Endothelial cell of umbilical vein (primary cell): Measurements from ENCODE around the gene TENM4. TPM values are rescaled to one million over a fixed set of nuclear protein-coding genes. Genes with fewer than 3 reads are reported as not detected.

Experiments used
- BruUV-seq: library from RNA; stranded (reverse); fragments of 400-500 nt; replicated peaks from 2 replicates; lab custom pipeline; 2021; lab: Mats Ljungman, UMichigan
- CTCF ChIA-PET: fragments of 300-600, 350-600 bp; sonication (Branson Sonifier 250); formaldehyde crosslinking; loops from one replicate; lab custom pipeline; 2021; ENCODE audit warnings: antibody characterized with exemption, inconsistent platforms; lab: Charles Lee
- POLR2A ChIA-PET: fragments of 300-600, 350-600 bp; sonication (Branson Sonifier 250); formaldehyde crosslinking; loops from one replicate; lab custom pipeline; 2021; ENCODE audit warnings: antibody characterized with exemption, inconsistent platforms; lab: Charles Lee
- DNase-seq: peaks from one replicate; pipeline ENCODE4 v3.0.0-alpha.2; 2011; ENCODE audit warnings: low read depth, low spot score
- FAIRE-seq: peaks from 2 replicates; lab custom pipeline; 2011; peaks lifted over from hg19 to GRCh38; lab: Jason Lieb, UNC
- H2AFZ ChIP-seq: 2 replicates; pipeline ENCODE4 v1.6.0; 2012; ENCODE audit warnings: low read depth, low read length, control low read depth, inconsistent platforms
- H3K27ac ChIP-seq: 2 replicates; pipeline ENCODE4 v1.5.1; 2011; ENCODE audit warnings: low read depth, mild to moderate bottlenecking, control low read depth, low read length, moderate library complexity; ENCODE audit not compliant: insufficient read depth
- H3K27me3 ChIP-seq, 2 experiments: 2 replicates each; pipeline versions ENCODE4 v1.6.0 to v1.6.1; 2011; ENCODE audit warnings: low read length in 2 of 2, mixed read lengths in 1 of 2; ENCODE audit not compliant: control insufficient read depth in 2 of 2, insufficient read depth in 2 of 2
- H3K36me3 ChIP-seq, 2 experiments: 2 replicates in 1 of 2; 3 replicates in 1 of 2; pipeline ENCODE4 v1.5.1; 2011; ENCODE audit warnings: low read length in 2 of 2, mild to moderate bottlenecking in 1 of 2, moderate library complexity in 1 of 2; ENCODE audit not compliant: control insufficient read depth in 2 of 2, insufficient read depth in 2 of 2; ENCODE audit errors: extremely low read depth in 1 of 2
- H3K4me1 ChIP-seq: 3 replicates; pipeline ENCODE4 v1.5.1; 2011; ENCODE audit warnings: mild to moderate bottlenecking, low read length; ENCODE audit not compliant: control insufficient read depth, insufficient read depth; ENCODE audit errors: extremely low read depth
- H3K4me2 ChIP-seq: 2 replicates; pipeline ENCODE4 v1.6.1; 2011; ENCODE audit warnings: low read length, control low read depth, mixed read lengths; ENCODE audit not compliant: insufficient read depth
- H3K4me3 ChIP-seq, 3 experiments: fragments of 200-600 bp in 1 of 3; sonication (generic), shearing (Covaris generic) in 1 of 3; replicated peaks in 1 of 3; 2 replicates each; pipeline ENCODE4 v1.5.1; 2011 to 2016; ENCODE audit warnings: control low read depth in 3 of 3, low read length in 3 of 3, mild to moderate bottlenecking in 2 of 3, inconsistent platforms in 1 of 3, low read depth in 1 of 3, moderate library complexity in 1 of 3; ENCODE audit not compliant: insufficient read depth in 1 of 3
- H3K79me2 ChIP-seq: 2 replicates; pipeline ENCODE4 v1.6.0; 2012; ENCODE audit warnings: low read length, inconsistent platforms; ENCODE audit not compliant: control insufficient read depth, insufficient read depth
- H3K9ac ChIP-seq: replicated peaks from 2 replicates; pipeline ENCODE3; 2011; ENCODE audit warnings: low read length, control low read depth; ENCODE audit not compliant: insufficient read depth; ENCODE audit errors: extremely low read depth
- H3K9me1 ChIP-seq: replicated peaks from 3 replicates; pipeline ENCODE4 v1.6.0; 2011; ENCODE audit warnings: mild to moderate bottlenecking, low read length; ENCODE audit not compliant: control insufficient read depth, insufficient read depth; ENCODE audit errors: extremely low read depth
- H3K9me3 ChIP-seq: replicated peaks from 2 replicates; pipeline ENCODE4 v1.5.1; 2012; ENCODE audit warnings: low read length, inconsistent platforms; ENCODE audit not compliant: control insufficient read depth, insufficient read depth
- H4K20me1 ChIP-seq: replicated peaks from 2 replicates; pipeline ENCODE3; 2011; ENCODE audit warnings: mild to moderate bottlenecking, low read length; ENCODE audit not compliant: control insufficient read depth, insufficient read depth; ENCODE audit errors: extremely low read depth
- EZH2 ChIP-seq: IDR thresholded peaks from 2 replicates; pipeline ENCODE4 v1.6.1; 2012; ENCODE audit warnings: borderline replicate concordance, low read depth, mild to moderate bottlenecking, moderate library complexity, low read length, inconsistent platforms; ENCODE audit not compliant: severe bottlenecking
- FOS ChIP-seq: IDR thresholded peaks from 2 replicates; pipeline ENCODE4 v1.6.1; 2011; ENCODE audit warnings: mild to moderate bottlenecking, low read length, moderate library complexity, borderline replicate concordance; ENCODE audit not compliant: insufficient read depth
- GATA2 ChIP-seq: IDR thresholded peaks from 2 replicates; pipeline ENCODE4 v1.7.0; 2011; ENCODE audit warnings: low read depth, mild to moderate bottlenecking, moderate library complexity, mixed read lengths, low read length; ENCODE audit not compliant: insufficient read length, insufficient read depth
- JUN ChIP-seq: IDR thresholded peaks from 2 replicates; pipeline ENCODE4 v1.6.1; 2011; ENCODE audit warnings: borderline replicate concordance, low read depth; ENCODE audit not compliant: insufficient read length, insufficient read depth
- MYC ChIP-seq: IDR thresholded peaks from one replicate; pipeline ENCODE4 v1.6.1; 2011; ENCODE audit warnings: mild to moderate bottlenecking, low read depth, low read length
- POLR2A ChIP-seq: IDR thresholded peaks from 2 replicates; pipeline ENCODE4 v1.6.1; 2012; ENCODE audit warnings: low read depth, mild to moderate bottlenecking, control low read depth, low read length
- POLR2AphosphoS5 ChIP-seq: IDR thresholded peaks from 2 replicates; pipeline ENCODE4 v1.6.1; 2012; ENCODE audit warnings: low read depth, mild to moderate bottlenecking, control low read depth, low read length, moderate library complexity; ENCODE audit not compliant: insufficient read depth
- dilution Hi-C: fragments of 300-500 bp; cut with MboI; formaldehyde crosslinking; loops from one replicate; pipeline ENCODE4 v1.15.0; 2019; ENCODE audit warnings: low sequenced_read_pairs; ENCODE audit not compliant: extremely low pct_ligation_motif_present
- intact Hi-C: fragments of 100-400 bp; cut with micrococcal nuclease; formaldehyde crosslinking; loops from one replicate; pipeline ENCODE4 v1.10.0; 2022
- polyA plus RNA-seq, 4 experiments: library from polyadenylated mRNA; depleted of rRNA in 3 of 4; stranded (reverse) in 3 of 4; unstranded in 1 of 4; fragments of >200 nt; gene quantifications; 2 replicates each; pipeline versions ENCODE4 v1.2.1 to v1.2.3, GENCODE V29; 2011 to 2012; ENCODE audit warnings: missing spikeins in 1 of 4
- total RNA-seq: library from RNA; stranded (reverse); gene quantifications from 2 replicates; pipeline ENCODE4 v1.2.3, GENCODE V29; 2021
- TF ChIP-seq, protein P1 (sequence below), 2 donors: IDR thresholded peaks; 1 replicate in 1 of 2; 2 replicates in 1 of 2; pipeline ENCODE4 v1.5.1; 2011; ENCODE audit warnings: low read length in 2 of 2, mild to moderate bottlenecking in 2 of 2, moderate library complexity in 2 of 2, control low read depth in 1 of 2, inconsistent platforms in 1 of 2, low read depth in 1 of 2; ENCODE audit not compliant: insufficient read depth in 1 of 2; ENCODE audit errors: extremely low read depth in 1 of 2
- TF ChIP-seq, protein P2 (sequence below): IDR thresholded peaks from 2 replicates; pipeline ENCODE4 v1.6.1; 2011; ENCODE audit not compliant: insufficient read depth, insufficient read length

TENM4 gene
- total and polyA plus RNA-seq, 2 donors (not counting 3 experiments of a cell fraction or from before 2014, with no cell fraction given) = 0.06 to 0.27 TPM

DNA sequence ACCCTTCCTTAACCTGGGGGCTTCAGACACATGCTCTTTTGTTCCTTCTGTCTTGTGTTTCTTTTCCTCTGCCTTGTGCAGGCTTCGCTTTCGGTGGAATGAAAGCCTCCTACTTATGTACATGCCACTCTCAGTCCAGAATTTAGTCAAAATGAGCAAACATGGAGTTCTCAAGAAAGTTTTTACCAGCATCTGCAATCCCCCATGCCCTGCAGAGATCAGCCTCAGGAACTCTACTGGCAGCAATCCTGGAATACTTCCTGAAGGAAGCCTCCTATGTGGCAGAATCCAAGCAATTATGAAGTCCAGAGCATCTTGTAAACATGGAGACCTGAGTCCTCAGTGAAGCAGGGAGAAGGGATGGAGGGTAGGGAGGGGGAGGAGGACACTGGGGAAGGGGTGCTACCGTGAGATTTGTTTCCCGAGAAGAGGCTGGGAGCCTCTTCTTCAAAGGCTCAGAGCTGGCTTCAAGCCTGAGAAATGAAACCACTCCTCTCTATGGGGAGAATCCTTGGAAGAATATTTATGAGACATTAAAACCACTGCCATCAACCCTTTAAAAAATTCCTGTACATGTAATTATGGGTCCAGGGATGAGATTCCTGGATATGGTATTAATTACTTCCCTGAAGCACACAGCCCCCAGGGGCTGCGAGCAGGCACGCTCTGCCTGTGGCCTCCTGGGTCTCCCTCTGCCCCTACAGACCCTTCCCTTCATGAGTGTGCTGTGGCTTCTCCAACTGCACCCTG is 58.4 kb downstream of the TENM4 start:
- ChIA-PET CTCF (no interaction called here), POLR2A (no interaction called here)
- BruUV-seq = no TSS peak
- TF ChIP-seq, protein P1, sequence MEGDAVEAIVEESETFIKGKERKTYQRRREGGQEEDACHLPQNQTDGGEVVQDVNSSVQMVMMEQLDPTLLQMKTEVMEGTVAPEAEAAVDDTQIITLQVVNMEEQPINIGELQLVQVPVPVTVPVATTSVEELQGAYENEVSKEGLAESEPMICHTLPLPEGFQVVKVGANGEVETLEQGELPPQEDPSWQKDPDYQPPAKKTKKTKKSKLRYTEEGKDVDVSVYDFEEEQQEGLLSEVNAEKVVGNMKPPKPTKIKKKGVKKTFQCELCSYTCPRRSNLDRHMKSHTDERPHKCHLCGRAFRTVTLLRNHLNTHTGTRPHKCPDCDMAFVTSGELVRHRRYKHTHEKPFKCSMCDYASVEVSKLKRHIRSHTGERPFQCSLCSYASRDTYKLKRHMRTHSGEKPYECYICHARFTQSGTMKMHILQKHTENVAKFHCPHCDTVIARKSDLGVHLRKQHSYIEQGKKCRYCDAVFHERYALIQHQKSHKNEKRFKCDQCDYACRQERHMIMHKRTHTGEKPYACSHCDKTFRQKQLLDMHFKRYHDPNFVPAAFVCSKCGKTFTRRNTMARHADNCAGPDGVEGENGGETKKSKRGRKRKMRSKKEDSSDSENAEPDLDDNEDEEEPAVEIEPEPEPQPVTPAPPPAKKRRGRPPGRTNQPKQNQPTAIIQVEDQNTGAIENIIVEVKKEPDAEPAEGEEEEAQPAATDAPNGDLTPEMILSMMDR (IDR thresholded peaks at IDR 0.05; ENCODE audit: extremely low read depth in 1 of 2, insufficient read depth in 1 of 2, low read depth in 1 of 2, low read length in 2 of 2) = no peak
- TF ChIP-seq GATA2 (no peak), POLR2A (no peak), MYC (no peak), JUN (no peak), FOS (no peak), EZH2 (no peak), POLR2AphosphoS5 (no peak)
- TF ChIP-seq, protein P2, sequence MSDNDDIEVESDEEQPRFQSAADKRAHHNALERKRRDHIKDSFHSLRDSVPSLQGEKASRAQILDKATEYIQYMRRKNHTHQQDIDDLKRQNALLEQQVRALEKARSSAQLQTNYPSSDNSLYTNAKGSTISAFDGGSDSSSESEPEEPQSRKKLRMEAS = no peak
- Histone ChIP-seq H3K4me3 (no peak overlapping the region), H3K27me3 (no peaks in the 10 kb centered on the region), H3K4me2 (no peak overlapping the region), H3K9me3 (peaks cover 2% of the 10 kb centered on the region), H3K36me3 (no peaks in the 10 kb centered on the region), H2AFZ (no peak overlapping the region), H3K4me1 (no peaks in the 10 kb centered on the region), H3K9ac (no peak overlapping the region), H3K27ac (no peak overlapping the region), H3K79me2 (no peaks in the 10 kb centered on the region), H3K9me1 (no peaks in the 10 kb centered on the region), H4K20me1 (no peaks in the 10 kb centered on the region)
- intact Hi-C loops (no loop called here), dilution Hi-C loops (no loop called here)
- DNase-seq (no peak), FAIRE-seq (no peak)
